Inferior parietal cortex (tissue), 1 donor: ENCODE data around the gene TRMT1.

Experiments used
- DNase-seq: peaks from one replicate; pipeline ENCODE4 v3.0.0-alpha.2; 2016; ENCODE audit errors: extremely low spot score

The TRMT1 gene

DNA sequence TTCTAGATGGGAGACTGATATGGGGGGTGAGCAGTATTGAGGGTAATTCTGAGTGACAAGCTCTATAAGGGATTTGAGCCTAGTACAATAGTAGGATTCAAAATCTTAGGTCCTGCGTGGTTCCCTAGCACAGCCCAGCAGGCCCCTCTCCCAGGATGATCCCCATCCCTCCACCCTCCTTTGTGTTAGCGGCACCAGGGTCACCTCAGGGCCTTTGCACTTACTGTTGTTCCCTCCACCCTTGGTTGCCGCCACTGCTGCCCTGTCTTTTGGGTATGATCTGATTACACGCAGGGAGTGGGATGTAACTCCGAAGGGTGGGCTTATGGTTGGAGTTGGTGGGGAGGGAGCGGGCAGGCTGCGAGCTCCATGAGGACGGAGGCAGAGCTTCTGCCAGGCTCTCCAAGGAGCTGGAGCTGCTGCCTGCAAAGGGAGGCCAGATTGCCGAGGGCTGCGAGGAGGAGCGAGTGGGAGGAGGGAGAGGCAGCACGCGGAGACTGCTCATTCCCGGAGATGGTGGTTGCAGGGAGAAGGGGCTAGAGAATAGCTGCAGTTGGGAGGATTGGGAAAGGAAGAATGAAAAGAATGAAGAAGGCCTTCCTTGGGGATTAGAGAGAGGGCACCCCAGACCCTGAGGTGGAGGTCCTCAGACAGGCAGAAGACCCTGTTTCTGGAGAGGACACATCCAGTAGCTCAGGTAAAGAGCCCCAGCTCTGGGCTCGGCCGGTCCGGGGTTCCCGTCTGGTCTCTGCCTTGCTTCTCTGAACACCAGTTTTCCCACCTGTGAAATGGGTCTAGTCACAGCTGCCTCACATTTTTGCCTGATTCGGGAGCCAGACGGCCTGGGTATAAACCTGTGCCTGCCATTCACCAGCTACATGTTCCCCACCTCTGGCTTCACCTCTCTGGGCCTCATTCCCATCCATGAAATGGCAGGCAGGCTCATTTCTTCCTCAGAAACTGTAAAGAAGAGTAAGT lies 6.7 kb upstream of the TRMT1 start:
- DNase-seq, result no peak

DNA sequence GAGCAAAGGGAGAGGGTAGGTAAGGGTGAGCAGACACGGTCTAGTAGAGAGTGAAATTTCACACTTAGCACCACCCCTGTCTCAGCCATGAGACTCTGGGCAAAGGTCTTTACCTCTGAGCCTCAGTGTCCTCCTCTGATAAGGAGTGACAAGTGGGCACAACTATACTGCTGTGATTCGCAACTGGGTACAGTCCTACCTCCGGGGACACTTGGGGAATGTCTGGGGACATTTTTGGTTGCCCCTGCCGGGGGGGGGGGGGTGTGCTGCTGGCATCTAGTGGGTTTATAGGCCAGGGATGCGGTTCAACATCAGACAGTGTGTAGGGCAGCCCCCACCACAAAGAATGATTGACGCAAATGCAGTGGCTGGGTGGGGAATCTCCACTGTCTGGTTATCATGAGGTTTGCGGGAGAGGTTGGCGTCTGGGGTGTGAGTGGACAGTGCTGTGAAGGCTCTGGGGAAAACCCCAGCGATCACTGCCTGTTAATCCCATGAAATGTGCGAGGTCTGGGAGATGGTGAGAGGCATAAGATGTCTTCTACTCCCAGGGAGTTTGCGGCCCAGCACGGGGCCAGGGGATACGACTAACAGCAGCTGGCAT lies 5.8 kb upstream of the TRMT1 start:
- no peak for DNase-seq

DNA sequence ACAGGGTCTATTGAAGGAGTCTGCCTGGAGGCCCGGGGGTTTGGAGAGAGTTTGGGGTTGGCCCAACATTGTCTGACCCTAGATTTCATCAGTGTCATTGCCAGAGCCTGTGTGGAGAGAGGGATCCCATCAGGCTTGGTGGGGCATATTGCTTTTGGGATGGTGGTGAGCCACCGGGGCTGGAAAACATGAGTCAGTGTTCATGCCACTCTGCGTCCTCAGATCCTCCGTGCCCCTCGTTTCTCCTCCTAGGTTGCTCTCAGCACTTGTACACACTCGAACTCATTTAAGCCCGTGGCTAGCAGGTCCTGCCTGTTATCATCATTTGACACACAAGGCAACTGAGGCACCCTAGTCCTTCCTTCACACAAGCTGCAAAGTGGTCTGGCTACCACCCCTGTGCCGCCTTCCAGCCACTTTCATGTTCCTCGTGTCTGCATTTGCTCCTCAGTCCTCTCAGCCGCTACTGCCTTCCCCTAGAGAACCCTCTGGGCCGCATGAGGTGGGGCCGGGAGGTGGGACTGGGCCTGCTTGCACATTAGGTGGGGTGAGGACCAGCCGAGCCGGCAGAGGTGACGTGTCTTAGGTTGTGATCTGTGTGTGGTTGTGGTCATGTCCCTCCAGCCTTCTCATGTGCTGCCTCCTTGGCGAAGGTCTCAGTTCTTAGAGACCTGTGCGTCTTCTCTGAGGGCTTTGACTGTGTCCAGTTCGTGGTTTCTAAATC lies 5.2 kb upstream of the TRMT1 start:
- no peak for DNase-seq

DNA sequence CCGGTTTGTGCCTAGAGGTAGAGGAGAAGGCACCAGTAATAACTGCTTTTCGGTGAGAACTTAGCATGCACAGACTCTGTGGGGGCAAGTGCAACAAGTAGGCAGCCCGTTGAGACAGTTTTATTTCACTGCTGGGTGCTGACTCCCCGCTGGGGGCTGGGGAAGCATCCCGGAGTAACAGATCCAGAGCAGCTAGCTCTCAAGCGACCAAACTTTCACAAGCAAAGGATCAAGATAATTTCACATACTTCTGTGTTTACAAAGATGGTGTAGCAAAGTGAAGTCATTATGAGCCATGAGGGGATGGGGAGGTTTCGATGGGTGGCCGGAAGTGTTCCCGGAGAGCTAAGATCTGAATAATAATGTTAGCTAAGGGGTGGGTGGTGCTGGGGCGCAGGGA lies 4.3 kb upstream of the TRMT1 start:
- no peak for DNase-seq

DNA sequence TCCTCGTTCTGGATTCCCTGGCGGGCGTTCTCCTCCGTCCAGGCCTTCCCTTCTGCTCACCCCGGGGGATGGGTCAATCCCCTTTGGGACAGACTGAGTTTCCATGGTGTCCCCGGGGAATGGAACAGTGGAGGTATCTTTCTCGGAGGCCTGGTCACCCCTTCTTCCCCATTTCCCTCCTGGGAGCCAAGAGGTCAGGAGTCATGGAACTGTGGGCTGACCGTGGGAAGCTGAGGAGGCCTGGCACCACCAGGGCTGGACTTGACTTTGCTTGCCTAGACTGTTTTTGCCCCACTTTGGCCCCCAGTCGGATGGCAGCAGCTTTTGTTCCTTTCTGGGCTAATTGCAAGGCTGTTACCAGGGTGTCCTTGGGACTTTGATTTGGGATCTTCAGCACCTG lies 3.5 kb upstream of the TRMT1 start:
- no peak for DNase-seq

DNA sequence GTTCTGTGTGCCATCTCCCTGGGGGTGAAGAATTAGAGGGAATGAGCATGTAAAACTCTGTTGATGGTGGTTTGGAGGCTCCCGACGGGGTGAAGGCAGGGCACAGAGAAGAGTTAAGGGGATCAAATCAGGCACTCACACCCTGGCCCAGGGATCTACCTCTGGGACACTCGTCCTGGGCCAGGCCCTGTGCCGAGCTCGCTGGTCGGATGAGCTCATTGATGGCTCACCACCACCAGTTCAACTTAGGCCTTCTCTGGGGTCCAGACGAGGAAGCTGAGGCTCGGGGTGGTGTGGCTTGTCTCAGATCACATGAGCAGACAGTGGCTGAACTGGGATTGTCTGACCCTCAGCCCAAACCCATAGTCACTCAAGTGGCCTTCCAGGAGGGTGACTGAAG lies 3.1 kb upstream of the TRMT1 start:
- DNase-seq, result no peak

DNA sequence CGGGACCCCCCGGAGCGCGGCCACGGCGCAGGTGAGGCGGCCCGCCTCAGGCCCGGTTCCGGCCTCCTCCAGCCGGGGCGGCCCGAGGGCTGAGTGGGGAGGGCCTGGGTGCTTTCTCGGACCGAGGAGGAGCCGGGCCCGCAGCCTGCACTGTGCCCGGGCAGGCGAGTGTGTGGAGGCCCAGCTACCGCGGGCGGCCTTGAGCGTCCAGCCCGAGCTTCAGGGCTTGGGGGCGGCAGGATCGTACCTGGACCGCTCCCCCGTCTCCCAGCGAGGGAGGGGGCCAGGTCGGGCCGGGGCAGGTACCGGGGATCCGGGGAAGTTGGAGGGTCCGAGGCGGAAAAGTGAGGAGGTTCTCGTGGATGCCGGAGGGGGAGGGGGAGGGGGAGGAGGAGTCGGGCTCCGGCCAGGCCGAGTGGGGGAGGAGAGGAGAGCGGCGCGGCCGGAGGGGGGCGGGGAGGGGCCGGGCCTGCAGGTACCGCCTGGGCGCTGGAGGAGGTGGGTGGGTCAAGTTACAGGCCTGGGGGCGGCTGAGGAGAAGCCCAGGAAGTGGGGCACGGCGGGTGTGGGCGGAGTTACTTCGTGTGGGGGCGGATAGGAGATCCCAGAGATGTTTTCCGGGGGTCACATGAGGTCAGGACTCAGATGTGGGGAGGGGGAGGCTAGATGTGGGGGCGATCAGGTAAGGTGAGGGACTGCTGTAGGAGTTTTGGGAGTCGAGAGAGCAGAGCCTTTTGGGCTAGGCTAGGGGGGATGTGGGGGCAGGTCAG lies 2.1 kb upstream of the TRMT1 start:
- DNase-seq, result no peak

DNA sequence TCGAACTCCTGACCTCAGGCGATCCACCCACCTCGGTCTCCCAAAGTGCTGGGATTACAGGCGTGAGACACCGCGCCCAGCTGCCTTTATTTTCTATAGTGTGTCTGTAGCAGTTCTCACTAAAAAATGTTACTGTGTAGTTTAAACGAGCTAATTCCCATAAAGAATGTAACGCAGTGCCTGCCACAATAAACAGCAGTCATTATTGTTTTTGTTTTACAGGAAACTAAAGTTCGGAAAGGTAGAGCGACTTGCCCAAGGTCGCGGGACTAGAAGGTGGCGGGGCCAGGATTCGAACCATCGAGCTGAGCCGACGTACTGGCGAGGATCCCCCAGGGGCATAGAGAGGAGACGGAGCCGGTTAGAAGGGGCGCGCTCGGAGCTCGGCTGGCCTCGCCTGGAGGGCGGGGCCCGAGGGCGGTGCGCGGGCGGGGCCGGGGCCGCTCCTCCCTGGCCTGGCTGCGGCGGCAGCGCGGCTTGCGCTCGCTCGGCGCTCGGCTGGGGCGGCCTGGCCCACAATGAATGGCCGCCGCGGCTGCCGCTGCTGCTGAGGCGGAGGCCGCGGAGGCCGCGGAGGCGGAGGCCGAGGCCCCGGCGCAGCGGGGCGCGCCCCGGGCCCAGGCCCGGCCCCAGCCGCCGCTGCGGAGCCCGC lies 1.4 kb upstream of the TRMT1 start, which contains the start of gene NACC1:
TSS of gene NACC1 (plus strand) at position 493 of the 652 bp plus-strand sequence. CDS start 16,944 bp downstream, outside the sequence.
- DNase-seq, result peak; percentile 86

DNA sequence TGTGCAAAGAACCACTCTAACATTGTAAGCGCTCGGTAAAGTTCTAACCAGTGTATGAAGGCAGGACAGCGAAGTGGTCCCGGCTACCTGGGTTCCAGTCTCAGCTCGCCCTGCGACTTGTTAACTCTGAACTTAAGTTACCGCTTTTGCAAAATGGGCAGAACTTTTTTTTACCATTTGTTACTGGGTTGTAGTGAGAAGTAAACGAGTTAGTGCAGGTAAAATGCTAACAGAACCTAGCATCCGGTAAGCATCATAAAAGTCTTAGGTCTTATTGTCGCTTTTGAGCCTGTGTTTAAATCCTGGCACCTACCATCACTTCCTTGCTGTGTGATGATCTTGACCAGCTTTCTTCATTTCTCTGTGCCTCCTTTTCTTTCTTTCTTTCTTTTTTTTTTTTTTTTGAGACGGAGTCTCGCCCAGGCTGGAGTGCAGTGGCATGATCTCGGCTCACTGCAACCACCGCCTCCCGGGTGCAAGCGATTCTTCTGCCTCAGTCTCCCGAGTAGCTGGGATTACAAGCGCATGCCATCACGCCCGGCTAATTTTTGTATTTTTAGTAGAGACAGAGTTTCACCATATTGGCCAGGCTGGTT lies 734 bp upstream of the TRMT1 start:
- no peak for DNase-seq

DNA sequence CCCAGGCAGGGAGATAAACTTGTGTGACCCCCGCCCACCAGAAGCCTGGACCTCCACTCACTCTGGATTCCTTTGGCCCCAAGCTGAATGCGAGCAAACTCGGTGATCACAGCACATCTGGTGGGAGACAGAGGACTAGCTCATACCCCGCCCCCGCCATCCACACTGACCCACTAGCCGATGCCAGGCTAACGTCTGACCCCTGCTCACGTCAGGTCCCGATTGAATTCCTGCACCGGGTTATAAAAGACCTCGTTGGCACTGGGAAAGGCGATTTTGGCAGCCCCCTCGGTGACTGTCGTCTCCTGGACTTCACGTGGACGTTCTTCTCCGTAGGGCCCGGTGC lies 631 bp downstream of the TRMT1 start:
- no peak for DNase-seq

DNA sequence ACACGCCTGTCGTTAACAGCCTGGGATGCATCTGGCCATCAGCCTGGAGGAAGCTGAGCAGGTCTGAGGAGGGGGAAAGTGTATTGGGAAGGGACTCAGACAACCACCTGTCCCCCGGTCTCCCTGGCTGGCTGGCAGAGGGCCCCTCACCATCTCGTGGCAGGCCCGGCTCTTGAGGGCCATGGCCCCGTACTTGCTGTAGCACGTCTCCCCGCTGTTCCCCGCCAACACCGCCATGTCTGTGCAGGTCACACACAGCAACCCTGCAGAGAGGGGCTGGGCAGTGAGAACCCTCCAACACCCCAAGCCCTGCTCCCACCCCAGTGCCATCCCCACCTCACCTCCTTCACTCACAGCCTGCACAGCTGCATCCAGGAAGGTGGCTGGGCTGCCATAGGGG lies 4.0 kb downstream of the TRMT1 start:
- DNase-seq, result no peak

DNA sequence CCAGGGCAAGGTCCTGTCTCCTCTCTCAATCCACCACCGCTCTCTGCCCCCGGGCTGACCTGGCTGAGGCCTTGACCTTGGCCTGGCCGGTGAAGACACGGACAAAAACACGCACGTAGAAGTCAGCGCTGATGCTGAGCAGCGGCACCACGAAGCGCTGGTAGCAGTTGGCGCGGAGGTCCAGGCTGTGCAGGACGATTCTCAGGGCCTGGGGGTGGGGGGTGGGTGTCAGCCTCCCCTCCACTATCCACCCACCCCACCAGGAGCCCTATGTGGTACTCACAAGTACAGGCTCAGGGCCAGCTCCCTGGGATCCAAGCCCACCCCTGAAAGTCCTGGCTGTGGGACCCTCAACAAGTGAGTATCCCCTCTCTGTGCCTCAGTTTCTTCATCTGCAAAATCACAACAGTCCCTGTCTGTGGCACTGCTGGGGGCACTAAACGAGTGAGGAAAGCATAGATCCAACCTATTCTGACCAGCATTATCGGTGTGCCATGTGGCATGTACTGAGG lies 6.4 kb downstream of the TRMT1 start:
- DNase-seq, result no peak

DNA sequence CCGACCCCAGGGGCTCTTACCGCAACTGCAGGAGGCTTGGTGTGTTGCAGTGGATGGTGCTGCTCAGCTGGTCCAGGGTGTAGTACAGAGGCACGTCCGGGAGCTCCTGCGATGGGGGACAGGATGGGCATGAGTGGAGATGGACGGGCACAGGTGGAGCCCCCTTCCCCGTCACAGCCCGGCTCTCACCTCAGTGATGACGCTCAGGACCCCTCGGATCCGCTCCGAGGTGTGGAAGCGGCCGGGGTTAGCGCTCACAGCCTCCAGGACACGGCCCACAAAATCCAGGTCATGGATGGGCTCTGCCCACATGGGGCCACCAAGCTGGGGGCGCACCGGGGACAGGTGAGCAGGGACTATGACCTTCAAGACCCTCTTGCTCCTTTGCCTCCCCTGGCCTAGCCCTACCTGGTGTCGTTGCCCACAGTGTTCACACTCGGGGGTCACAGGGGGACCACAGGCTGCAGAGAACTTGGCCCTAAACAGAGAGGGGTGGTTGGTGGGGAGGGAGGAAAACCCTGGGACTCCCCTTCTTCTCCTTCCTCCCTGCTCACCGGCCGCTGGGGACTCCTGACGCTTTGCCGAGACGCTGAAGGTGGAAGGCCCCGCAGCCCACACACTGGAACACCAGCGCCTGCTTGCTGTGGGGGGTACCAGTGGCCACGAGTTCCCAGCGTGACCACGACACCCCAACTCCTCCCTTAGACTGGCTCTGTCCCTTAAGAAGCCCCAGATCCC lies 7.0 kb downstream of the TRMT1 start:
- no peak for DNase-seq

DNA sequence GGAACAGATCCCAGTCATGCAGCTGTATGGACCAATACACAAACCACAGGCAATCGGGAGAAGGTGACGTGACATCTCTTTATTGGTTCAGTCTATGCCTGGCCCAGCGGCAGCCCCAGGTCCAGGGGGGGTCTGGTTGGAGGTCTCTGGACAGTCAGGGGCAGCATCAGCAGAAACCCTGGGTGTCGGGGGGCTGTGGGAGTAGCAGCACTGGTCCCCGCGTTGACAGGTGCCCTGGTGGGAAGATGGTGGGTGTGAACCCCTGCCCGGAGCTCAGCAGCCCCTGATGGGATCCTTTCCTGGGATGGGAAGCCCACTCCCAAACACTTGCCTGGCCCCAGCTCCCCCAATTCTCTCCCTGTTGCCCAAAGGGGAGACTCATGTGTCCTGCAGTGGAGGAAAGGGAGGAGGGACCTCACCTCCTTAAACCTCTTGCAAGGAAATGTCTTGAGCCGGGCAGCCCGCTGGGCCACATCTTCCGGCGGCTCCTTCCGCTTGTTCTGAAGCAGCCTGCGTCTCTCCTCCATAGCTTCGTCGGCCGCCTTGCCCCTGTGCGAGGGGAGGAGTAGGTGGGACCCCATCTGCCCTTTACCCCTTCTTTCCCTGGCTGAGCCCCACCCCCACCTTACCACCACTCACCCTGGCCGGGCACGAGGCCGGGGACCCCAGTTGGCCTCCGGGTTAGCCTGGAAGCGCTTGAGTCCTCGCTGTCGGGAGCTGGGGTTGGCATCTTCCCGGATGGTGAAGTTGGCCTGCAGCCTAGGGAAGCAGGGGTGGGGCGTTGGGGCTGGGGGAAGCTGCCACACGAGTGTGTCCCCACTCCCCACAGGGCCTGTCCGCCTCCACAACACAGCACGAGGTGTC lies 11.5 kb downstream of the TRMT1 start:
- no peak for DNase-seq

DNA sequence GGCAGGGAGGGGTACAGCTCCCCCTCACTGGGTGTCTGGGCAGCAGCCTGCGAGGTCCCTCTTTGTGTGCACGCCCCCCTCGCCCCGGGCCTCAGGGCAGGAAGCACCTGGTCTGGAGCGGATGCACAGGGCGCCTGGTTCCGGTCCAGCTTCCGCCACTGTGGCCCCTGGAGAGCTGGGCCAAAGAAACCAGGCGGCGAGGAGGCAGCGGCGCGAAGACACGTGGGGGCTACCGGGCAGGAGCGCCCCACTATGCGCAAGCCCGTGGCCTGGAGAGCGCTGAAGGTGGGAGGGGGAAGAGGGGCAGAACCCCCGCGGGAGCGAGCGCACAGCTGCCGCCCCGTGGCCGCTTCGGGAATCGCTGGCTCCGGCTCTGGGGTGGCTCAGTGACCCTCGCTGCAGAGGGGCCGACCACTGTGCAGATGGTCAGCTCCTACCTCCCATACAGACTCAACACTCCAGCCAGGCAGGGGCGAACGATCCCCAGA lies 12.1 kb downstream of the TRMT1 start:
- no peak for DNase-seq

DNA sequence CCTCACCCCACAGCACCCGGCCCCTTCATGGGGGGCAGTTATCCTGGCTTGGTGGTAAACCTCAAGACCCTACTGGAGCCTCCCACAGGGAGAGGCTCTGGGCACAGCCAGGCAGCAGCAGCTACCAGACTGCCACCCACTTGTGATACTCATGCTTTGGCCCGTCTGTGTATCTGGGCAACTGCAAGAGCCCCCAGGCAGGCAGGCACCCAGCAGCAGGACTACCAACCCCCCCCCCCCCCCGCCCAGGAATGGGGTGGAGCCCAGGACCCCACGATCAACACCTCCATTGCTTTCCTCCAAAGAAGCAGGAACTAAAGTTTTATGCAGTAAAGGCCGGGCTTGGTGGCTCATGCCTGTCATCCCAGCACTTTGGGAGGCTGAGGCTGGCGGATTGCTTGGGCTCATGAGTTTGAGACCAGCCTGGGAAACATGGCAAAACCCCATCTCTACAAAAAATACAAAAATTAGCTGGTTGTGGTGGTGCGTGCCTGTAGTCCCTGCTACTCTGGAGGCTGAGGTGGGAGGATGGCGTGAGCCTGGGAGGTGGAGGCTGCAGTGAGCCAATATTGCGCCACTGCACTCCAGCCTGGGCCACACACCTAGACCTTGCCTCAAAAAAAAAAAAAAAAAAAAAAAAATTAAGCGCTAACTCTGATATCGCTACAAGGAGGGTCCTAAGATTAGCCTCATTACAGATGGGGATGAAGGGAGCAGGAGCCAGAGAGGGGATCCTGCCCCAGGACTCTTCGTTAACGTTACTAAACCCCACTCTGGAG lies 12.8 kb downstream of the TRMT1 start:
- DNase-seq, result no peak

DNA sequence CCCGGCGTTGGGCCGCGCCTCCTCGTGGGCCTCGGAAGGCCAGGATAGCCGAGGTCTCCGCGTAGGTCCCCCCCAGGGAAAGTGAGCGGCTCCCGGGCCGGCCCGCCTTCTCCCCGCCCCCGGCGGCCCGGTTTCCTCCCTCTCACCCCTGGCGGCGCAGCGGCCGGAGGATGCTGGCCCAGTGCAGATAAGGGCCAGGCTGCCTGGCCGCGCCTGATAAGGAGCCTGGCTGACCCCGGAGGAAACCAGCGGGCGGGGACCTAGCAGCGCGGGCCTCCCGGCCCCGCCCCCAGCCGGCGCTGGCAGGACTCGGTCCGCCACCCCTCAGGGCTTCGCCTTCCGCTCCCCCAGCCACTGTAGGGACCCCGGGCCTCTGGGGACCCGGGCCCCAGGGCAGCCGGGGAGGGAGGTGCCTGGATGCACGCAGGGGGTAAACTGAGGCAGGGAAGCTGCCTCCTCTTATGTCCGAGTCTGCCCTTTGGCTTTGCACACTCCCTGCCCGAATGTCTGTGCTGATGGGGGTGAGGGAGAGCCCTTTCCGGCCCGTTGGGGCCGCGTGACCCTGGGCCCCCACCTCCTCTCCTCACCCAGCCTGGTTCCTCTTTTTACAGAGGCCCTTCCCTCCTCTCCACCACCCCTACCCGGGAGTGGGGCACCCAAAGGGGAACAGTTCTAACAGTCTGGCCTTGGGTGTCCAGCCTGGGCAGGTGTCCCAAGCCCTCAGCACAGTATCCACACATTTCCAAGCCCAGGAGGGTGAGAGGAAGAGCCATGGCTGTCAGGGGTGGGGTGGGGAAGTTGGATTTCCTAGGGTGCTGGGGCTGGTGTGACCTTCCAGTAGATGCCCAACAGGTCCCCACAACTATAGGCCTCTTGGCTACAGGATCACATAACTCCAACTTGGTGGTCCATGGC lies 13.6 kb downstream of the TRMT1 start, which contains the start of gene LYL1:
TSS of gene LYL1 (minus strand) at position 193 of the 915 bp plus-strand sequence. CDS start 1,687 bp downstream, outside the sequence.
- no peak for DNase-seq
